Neural cell (in vitro differentiated cells): Measurements from ENCODE around the gene TYSND1. TPM values are rescaled to one million over a fixed set of nuclear protein-coding genes. Genes with fewer than 3 reads are reported as not detected.

Experiments
- H2AFZ ChIP-seq: fragments of 200-600, 300-800 bp; sonication (generic), shearing (Covaris generic); 2 replicates; pipeline ENCODE4 v1.6.0; 2014; ENCODE audit warnings: low read depth, mild to moderate bottlenecking, antibody characterized with exemption, low read length, moderate library complexity
- H3F3A ChIP-seq: fragments of 200-600 bp; shearing (Covaris generic); 2 replicates; pipeline ENCODE4 v1.6.1; 2016; ENCODE audit warnings: mild to moderate bottlenecking, moderate library complexity, mixed read lengths, antibody characterized with exemption, low read length; ENCODE audit not compliant: insufficient read depth, poor library complexity, severe bottlenecking
- H3K27ac ChIP-seq: fragments of 200-600, 300-800 bp; sonication (generic), shearing (Covaris generic); 2 replicates; pipeline ENCODE4 v1.5.1; 2014; ENCODE audit warnings: mild to moderate bottlenecking, low read length, moderate library complexity
- H3K27me3 ChIP-seq: fragments of 300-800, 200-600 bp; sonication (generic), shearing (Covaris generic); 2 replicates; pipeline ENCODE4 v1.6.0; 2014; ENCODE audit warnings: mild to moderate bottlenecking, low read depth, low read length, moderate library complexity; ENCODE audit not compliant: insufficient read depth
- H3K36me3 ChIP-seq: fragments of 300-800, 200-600 bp; sonication (generic), shearing (Covaris generic); 2 replicates; pipeline ENCODE4 v1.5.1; 2014; ENCODE audit warnings: mild to moderate bottlenecking, antibody characterized with exemption, low read length, moderate library complexity; ENCODE audit not compliant: insufficient read depth
- H3K4me2 ChIP-seq: fragments of 300-800, 200-600 bp; sonication (generic), shearing (Covaris generic); 2 replicates; pipeline ENCODE4 v1.6.0; 2014; ENCODE audit warnings: mild to moderate bottlenecking, low read length
- H3K4me3 ChIP-seq: fragments of 300-800, 200-600 bp; sonication (generic), shearing (Covaris generic); 2 replicates; pipeline ENCODE4 v1.5.1; 2014; ENCODE audit warnings: mild to moderate bottlenecking, low read length, moderate library complexity
- H3K79me2 ChIP-seq: fragments of 200-600 bp; shearing (Covaris generic); replicated peaks from 2 replicates; pipeline ENCODE4 v1.6.0; 2014; ENCODE audit warnings: mild to moderate bottlenecking, low read length, moderate library complexity; ENCODE audit not compliant: insufficient read depth
- H3K9ac ChIP-seq: fragments of 300-800, 200-600 bp; sonication (generic), shearing (Covaris generic); 2 replicates; pipeline ENCODE4 v1.6.1; 2016; ENCODE audit warnings: mild to moderate bottlenecking, low read length, mixed read lengths
- H3K9me2 ChIP-seq: fragments of 200-600 bp; shearing (Covaris generic); 2 replicates; pipeline ENCODE4 v1.6.1; 2016; ENCODE audit warnings: mild to moderate bottlenecking, low read length, mixed read lengths; ENCODE audit not compliant: insufficient read depth
- H3K9me3 ChIP-seq: fragments of 200-600, 300-800 bp; sonication (generic), shearing (Covaris generic); 2 replicates; pipeline ENCODE4 v1.6.1; 2016; ENCODE audit warnings: mild to moderate bottlenecking, mixed run types, low read length, moderate library complexity, mixed read lengths
- H4K20me1 ChIP-seq: fragments of 200-600 bp; shearing (Covaris generic); 2 replicates; pipeline ENCODE4 v1.6.1; 2016; ENCODE audit warnings: mild to moderate bottlenecking, mixed run types; ENCODE audit not compliant: insufficient read depth
- EP300 ChIP-seq: fragments of 450-650 bp; conservative IDR thresholded peaks from 2 replicates; pipeline ENCODE4 v1.6.1; 2014; ENCODE audit warnings: antibody characterized with exemption, mild to moderate bottlenecking, moderate library complexity; ENCODE audit not compliant: poor library complexity, severe bottlenecking
- EZH2 ChIP-seq: fragments of 200-600, 300-800 bp; shearing (Covaris generic), sonication (generic); IDR thresholded peaks from 2 replicates; pipeline ENCODE4 v1.6.1; 2014; ENCODE audit warnings: antibody characterized with exemption, low read length, borderline replicate concordance, mild to moderate bottlenecking; ENCODE audit not compliant: insufficient read depth, poor library complexity, severe bottlenecking
- MXI1 ChIP-seq: fragments of 450-650 bp; conservative IDR thresholded peaks from 2 replicates; pipeline ENCODE4 v1.6.1; 2014; ENCODE audit warnings: antibody characterized with exemption, mild to moderate bottlenecking; ENCODE audit not compliant: poor library complexity, severe bottlenecking
- POLR2AphosphoS5 ChIP-seq: IDR thresholded peaks from 2 replicates; pipeline ENCODE4 v1.6.1; 2012
- RAD21 ChIP-seq: fragments of 450-650 bp; conservative IDR thresholded peaks from 2 replicates; pipeline ENCODE4 v1.6.1; 2014; ENCODE audit warnings: antibody characterized with exemption, mild to moderate bottlenecking, moderate library complexity
- SMC3 ChIP-seq: fragments of 450-650 bp; conservative IDR thresholded peaks from 2 replicates; pipeline ENCODE4 v1.6.1; 2014; ENCODE audit warnings: antibody characterized with exemption, mild to moderate bottlenecking, moderate library complexity; ENCODE audit not compliant: poor library complexity
- TAF1 ChIP-seq: IDR thresholded peaks from 2 replicates; pipeline ENCODE4 v1.6.1; 2012; ENCODE audit warnings: low read depth
- polyA plus RNA-seq: library from polyadenylated mRNA; depleted of rRNA; stranded (reverse); fragments of >200 nt; gene quantifications from 2 replicates; pipeline ENCODE4 v1.2.3, GENCODE V29; 2014
- TF ChIP-seq, protein P1 (sequence below): fragments of 450-650 bp; IDR thresholded peaks from 2 replicates; pipeline ENCODE4 v1.5.1; 2014; ENCODE audit warnings: antibody characterized with exemption, mild to moderate bottlenecking, moderate library complexity; ENCODE audit not compliant: poor library complexity, severe bottlenecking
- TF ChIP-seq, protein P2 (sequence below): IDR thresholded peaks from 2 replicates; pipeline ENCODE4 v1.6.1; 2012; ENCODE audit warnings: borderline replicate concordance

TYSND1 gene
- polyA plus RNA-seq, 1 donor from 2014 or later, result 10.3 TPM

DNA sequence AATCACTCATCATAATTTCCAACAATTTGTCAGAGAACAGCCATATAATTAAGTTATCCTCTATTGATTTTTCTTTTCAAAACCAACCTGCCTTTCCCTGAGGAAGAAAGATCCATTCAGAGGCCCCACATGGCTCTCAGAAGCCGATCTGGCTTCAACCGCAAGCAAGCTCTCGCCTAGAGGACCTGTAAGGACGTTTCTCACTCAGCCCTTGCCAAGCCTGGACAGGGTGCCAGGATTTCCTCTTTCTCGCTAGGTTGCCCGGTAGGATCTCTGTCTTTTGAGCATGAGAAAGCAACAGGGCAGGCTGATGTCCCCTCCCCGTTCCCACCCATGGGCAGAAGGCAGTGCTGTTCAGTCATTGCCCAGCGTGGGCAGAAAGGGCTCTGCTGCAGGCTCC, 26.9 kb downstream of the TYSND1 start:
- H3K4me3 ChIP-seq, result no peak overlapping the region
- no peaks in the 10 kb centered on the region for H3K9me3 ChIP-seq

GRCh38 chr10:70119197-70119596, 27.3 kb downstream of the TYSND1 start:
- Histone ChIP-seq H3K36me3 (no peaks in the 10 kb centered on the region), H3K9me3 (no peaks in the 10 kb centered on the region), H3K4me2 (no peak overlapping the region), H3K9me2 (no peaks in the 10 kb centered on the region), H4K20me1 (no peaks in the 10 kb centered on the region), H3K27me3 (no peaks in the 10 kb centered on the region), H3K9ac (no peak overlapping the region), H3K79me2 (no peaks in the 10 kb centered on the region), H3K4me3 (no peak overlapping the region), H3F3A (no peaks in the 10 kb centered on the region), H2AFZ (no peak overlapping the region), H3K27ac (no peak overlapping the region)
- no peak for TF ChIP-seq RAD21
- TF ChIP-seq, protein P1, sequence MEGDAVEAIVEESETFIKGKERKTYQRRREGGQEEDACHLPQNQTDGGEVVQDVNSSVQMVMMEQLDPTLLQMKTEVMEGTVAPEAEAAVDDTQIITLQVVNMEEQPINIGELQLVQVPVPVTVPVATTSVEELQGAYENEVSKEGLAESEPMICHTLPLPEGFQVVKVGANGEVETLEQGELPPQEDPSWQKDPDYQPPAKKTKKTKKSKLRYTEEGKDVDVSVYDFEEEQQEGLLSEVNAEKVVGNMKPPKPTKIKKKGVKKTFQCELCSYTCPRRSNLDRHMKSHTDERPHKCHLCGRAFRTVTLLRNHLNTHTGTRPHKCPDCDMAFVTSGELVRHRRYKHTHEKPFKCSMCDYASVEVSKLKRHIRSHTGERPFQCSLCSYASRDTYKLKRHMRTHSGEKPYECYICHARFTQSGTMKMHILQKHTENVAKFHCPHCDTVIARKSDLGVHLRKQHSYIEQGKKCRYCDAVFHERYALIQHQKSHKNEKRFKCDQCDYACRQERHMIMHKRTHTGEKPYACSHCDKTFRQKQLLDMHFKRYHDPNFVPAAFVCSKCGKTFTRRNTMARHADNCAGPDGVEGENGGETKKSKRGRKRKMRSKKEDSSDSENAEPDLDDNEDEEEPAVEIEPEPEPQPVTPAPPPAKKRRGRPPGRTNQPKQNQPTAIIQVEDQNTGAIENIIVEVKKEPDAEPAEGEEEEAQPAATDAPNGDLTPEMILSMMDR, result no peak
- no peak for TF ChIP-seq POLR2AphosphoS5
- no peak for TF ChIP-seq TAF1
- TF ChIP-seq MXI1, result no peak
- TF ChIP-seq, protein P2, sequence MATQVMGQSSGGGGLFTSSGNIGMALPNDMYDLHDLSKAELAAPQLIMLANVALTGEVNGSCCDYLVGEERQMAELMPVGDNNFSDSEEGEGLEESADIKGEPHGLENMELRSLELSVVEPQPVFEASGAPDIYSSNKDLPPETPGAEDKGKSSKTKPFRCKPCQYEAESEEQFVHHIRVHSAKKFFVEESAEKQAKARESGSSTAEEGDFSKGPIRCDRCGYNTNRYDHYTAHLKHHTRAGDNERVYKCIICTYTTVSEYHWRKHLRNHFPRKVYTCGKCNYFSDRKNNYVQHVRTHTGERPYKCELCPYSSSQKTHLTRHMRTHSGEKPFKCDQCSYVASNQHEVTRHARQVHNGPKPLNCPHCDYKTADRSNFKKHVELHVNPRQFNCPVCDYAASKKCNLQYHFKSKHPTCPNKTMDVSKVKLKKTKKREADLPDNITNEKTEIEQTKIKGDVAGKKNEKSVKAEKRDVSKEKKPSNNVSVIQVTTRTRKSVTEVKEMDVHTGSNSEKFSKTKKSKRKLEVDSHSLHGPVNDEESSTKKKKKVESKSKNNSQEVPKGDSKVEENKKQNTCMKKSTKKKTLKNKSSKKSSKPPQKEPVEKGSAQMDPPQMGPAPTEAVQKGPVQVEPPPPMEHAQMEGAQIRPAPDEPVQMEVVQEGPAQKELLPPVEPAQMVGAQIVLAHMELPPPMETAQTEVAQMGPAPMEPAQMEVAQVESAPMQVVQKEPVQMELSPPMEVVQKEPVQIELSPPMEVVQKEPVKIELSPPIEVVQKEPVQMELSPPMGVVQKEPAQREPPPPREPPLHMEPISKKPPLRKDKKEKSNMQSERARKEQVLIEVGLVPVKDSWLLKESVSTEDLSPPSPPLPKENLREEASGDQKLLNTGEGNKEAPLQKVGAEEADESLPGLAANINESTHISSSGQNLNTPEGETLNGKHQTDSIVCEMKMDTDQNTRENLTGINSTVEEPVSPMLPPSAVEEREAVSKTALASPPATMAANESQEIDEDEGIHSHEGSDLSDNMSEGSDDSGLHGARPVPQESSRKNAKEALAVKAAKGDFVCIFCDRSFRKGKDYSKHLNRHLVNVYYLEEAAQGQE, result no peak
- TF ChIP-seq SMC3, result no peak
- no peak for TF ChIP-seq EP300
- TF ChIP-seq EZH2, result no peak

More for the DNA sequence above, 26.9 kb downstream of the TYSND1 start:
- Histone ChIP-seq H4K20me1 (no peaks in the 10 kb centered on the region), H3K36me3 (no peaks in the 10 kb centered on the region), H2AFZ (no peak overlapping the region), H3K79me2 (no peaks in the 10 kb centered on the region), H3K4me2 (no peak overlapping the region), H3K9me2 (no peaks in the 10 kb centered on the region), H3F3A (no peaks in the 10 kb centered on the region), H3K9ac (no peak overlapping the region), H3K27ac (no peak overlapping the region), H3K27me3 (no peaks in the 10 kb centered on the region)
- TF ChIP-seq, protein P1, result no peak
- TF ChIP-seq, protein P2, result no peak
- TF ChIP-seq RAD21, result no peak
- TF ChIP-seq MXI1, result no peak
- TF ChIP-seq EP300, result no peak
- no peak for TF ChIP-seq TAF1
- TF ChIP-seq EZH2, result no peak
- TF ChIP-seq SMC3, result no peak
- no peak for TF ChIP-seq POLR2AphosphoS5
